GM12864 (cell line): ENCODE measurements around the gene TMEM39B.
"Not testable (repeated sequence)": the region's sequence is repeated elsewhere in the genome, so short reads cannot be mapped to it uniquely, and the experiment has no call there.

ENCODE experiments used
- DNase-seq: peaks from one replicate; pipeline ENCODE4 v3.0.0-alpha.2; 2011; ENCODE audit warnings: low read depth
- H3K4me3 ChIP-seq: 2 replicates; pipeline ENCODE4 v1.5.1; 2011; ENCODE audit warnings: mild to moderate bottlenecking, low read depth, low read length, control low read depth
- CTCF ChIP-seq: IDR thresholded peaks from 2 replicates; pipeline ENCODE4 v1.5.1; 2011; ENCODE audit warnings: low read depth, mild to moderate bottlenecking, moderate library complexity, low read length, control low read depth, inconsistent platforms; ENCODE audit errors: missing control alignments

The TMEM39B gene

DNA sequence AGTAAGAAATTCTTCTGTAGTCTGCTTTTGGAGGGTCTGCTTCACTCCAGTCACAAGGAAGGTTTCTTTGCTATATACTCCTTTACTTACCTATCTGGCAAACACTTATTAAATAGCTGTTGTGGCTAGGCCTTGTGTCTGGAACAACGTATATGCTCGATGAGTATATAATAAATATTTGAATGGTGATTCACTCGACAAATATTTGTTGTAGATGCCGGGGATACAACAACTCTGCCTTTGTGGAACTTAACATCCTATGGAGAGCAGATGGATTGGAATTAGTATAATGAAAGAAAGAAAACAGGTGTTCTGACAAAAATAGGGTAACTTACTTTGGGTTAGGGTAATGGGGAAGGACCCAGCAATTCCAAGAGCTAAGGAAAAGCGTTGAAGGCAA lies 66.2 kb downstream of the TMEM39B start:
- TF ChIP-seq CTCF = no peak
- H3K4me3 ChIP-seq = no peak overlapping the region
- DNase-seq = no peak

- TF ChIP-seq CTCF = no peak
- no peak for DNase-seq
- no peak overlapping the region for H3K4me3 ChIP-seq
These were observed 69.9 kb downstream of the TMEM39B start for GRCh38 chr1:32142446-32143301.

- not testable (repeated sequence) for H3K4me3 ChIP-seq
These were observed 70.6 kb downstream of the TMEM39B start for GRCh38 chr1:32143302-32143695.

DNA sequence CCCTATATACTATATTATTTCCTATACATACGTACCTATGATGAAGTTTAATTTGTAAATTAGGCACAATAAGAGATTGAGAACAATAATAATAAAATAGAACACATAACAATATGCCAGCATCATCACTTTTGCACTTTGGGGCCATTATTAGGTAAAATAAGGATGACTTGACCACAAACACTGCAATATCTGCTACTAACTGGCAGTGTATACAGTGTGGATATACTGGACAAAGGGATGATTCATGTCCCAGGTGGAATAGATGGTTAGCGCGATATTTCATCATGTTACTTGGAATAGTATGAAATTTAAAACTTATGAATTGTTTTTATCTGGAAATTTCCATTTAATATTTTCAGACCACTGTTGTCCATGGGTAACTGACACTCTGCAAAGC lies 71.3 kb downstream of the TMEM39B start:
- TF ChIP-seq CTCF = no peak
- no peak overlapping the region for H3K4me3 ChIP-seq
- no peak for DNase-seq

More at GRCh38 chr1:32143302-32143695, 70.6 kb downstream of the TMEM39B start:
- DNase-seq = not testable (repeated sequence)

DNA sequence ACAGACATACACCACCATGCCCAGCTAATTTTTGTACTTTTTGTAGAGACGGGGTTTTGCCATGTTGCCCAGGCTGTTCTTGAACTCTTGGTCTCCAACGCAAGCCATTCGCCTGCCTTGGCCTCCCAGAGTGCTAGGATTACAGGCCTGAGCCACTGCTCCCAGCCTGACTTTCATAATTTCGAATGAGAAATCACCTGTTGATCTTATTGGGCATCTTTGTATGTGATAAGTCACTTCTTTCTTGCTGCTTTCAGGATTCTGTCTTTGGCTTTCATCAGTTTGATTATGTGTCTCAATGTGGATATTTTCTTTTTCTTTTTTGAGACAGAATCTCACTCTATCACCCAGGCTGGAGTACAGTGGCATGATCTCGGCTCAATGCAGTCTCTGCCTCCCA lies 75.1 kb downstream of the TMEM39B start:
- not testable (repeated sequence) for H3K4me3 ChIP-seq, DNase-seq

DNA sequence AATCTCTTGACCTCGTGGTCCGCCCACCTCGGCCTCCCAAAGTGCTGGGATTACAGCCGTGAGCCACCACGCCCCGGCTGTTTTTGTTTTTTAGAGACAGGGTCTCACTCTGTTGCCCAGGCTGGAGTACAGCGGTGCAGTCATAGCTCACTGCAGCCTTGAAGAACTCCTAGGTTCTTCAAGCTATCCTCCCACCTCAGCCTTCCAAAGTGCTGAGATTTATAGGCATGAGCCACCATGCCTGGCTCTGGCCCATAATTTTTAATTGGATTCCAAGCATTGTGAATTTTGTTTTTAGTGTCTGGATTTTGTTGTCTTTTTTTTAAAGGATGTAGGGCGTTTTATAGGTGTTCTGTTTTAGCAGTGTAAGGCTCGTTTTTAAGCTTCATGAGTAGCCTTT lies 78.1 kb downstream of the TMEM39B start:
- H3K4me3 ChIP-seq = no peak overlapping the region
- no peak for DNase-seq
- TF ChIP-seq CTCF = no peak

GRCh38 chr1:32151319-32151787 lies 78.6 kb downstream of the TMEM39B start:
- no peak for TF ChIP-seq CTCF
- no peak overlapping the region for H3K4me3 ChIP-seq
- no peak for DNase-seq
